ENCODE measurements around the gene MLPH.

DNA sequence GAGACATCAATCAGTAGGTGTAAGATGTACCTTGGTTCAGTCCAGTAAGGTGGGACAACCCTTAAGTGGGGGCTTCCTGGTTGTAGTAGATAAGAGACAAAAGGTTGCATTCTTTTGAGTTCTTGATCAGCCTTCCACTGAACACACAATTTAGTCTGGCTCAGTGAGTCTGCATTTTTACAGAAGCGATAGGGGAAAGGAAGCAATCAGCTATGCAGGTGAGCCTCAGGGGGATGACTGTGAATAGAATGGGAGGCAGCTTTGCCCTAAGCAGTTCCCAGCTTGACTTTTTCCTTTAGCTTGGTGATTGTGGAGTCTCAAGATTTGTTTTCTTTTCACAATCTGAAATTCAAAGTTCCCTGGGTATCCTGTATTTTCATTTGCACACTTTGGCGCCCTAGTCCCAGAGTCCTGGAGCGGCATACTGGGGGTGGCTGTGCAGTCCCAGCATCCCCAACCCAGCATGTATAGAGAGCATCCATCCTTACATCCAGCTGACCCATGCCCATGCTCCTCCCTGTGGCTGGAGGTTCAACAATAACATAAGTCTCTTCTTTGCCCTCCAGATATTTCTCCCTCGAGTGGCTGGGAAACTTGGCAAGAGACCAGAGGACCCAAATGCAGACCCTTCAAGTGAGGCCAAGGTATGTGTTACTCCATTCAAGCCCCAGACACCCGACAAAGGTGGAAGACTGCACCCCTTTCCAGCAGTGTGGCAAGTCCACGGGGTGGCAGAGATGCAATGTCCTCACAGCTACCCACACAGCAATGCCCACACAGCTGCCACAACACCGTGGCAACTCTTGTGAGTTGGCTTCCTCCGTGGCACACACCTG lies 59.2 kb downstream of the MLPH start:
- TF ChIP-seq CTCF (IDR thresholded peaks at IDR 0.05; ENCODE audit: low read depth, low read length, poor library complexity, severe bottlenecking) (no peak), EZH2phosphoT487 (IDR thresholded peaks at IDR 0.05; ENCODE audit: borderline replicate concordance, low read length) (no peak)
